Ureter (tissue), 1 donor: ENCODE results near the gene LPIN1. TPM values are rescaled to one million over a fixed set of nuclear protein-coding genes. Genes with fewer than 3 reads are reported as not detected.
"Not testable (repeated sequence)": the region's sequence is repeated elsewhere in the genome, so short reads cannot be mapped to it uniquely, and the experiment has no call there.

ENCODE experiments used
- DNase-seq: peaks from one replicate; pipeline ENCODE4 v3.0.0-alpha.2; 2020; ENCODE audit warnings: low spot score
- total RNA-seq: library from RNA; stranded (reverse); gene quantifications from one replicate; pipeline ENCODE4 v1.2.4, GENCODE V29; 2023
- donor health status: DM: yes; HTN: yes; CAD: no.

LPIN1 gene
- total RNA-seq, 1 donor from 2014 or later, result 32.3 TPM

GRCh38 chr2:11716689-11717321 is 29.6 kb upstream of the LPIN1 start:
- DNase-seq, result no peak

GRCh38 chr2:11717623-11718022 is 28.8 kb upstream of the LPIN1 start:
- no peak for DNase-seq

GRCh38 chr2:11718606-11719005 is 27.8 kb upstream of the LPIN1 start:
- DNase-seq, result no peak

GRCh38 chr2:11719230-11719977 is 27.0 kb upstream of the LPIN1 start:
- no peak for DNase-seq

- DNase-seq, result no peak
These were observed 25.7 kb upstream of the LPIN1 start for GRCh38 chr2:11720752-11721151.

GRCh38 chr2:11722292-11723060 is 24.0 kb upstream of the LPIN1 start:
- DNase-seq, result no peak

- DNase-seq, result no peak
These were observed 23.4 kb upstream of the LPIN1 start for GRCh38 chr2:11723061-11723371.

GRCh38 chr2:11724151-11724550 is 22.3 kb upstream of the LPIN1 start:
- DNase-seq, result no peak

- no peak for DNase-seq
These were observed 20.0 kb upstream of the LPIN1 start for GRCh38 chr2:11726384-11726783.

GRCh38 chr2:11729362-11730212 is 16.8 kb upstream of the LPIN1 start:
- no peak for DNase-seq

GRCh38 chr2:11731214-11731984 is 15.0 kb upstream of the LPIN1 start:
- not testable (repeated sequence) for DNase-seq

GRCh38 chr2:11732587-11732986 is 13.8 kb upstream of the LPIN1 start:
- DNase-seq, result no peak

- not testable (repeated sequence) for DNase-seq
These were observed 8.6 kb upstream of the LPIN1 start for GRCh38 chr2:11737852-11738251.

GRCh38 chr2:11738589-11739436 is 7.6 kb upstream of the LPIN1 start:
- DNase-seq, result peak; percentile 81

- DNase-seq, result no peak
These were observed 5.7 kb upstream of the LPIN1 start for GRCh38 chr2:11740723-11741122.

- DNase-seq, result no peak
These were observed 4.1 kb upstream of the LPIN1 start for GRCh38 chr2:11742317-11742701.

- no peak for DNase-seq
These were observed 3.6 kb upstream of the LPIN1 start for GRCh38 chr2:11742702-11743357.

GRCh38 chr2:11743366-11743765 is 3.1 kb upstream of the LPIN1 start:
- DNase-seq, result no peak

GRCh38 chr2:11743846-11744553 is 2.4 kb upstream of the LPIN1 start:
- DNase-seq, result peak; percentile 95
